DOHH2 (cell line): ENCODE measurements around the gene RNF14.

Experiments
- H3F3A ChIP-seq: fragments of 200-600 bp; sonication (generic), shearing (Covaris generic); 2 replicates; pipeline ENCODE4 v1.6.0; 2016; ENCODE audit warnings: antibody characterized with exemption, mild to moderate bottlenecking; ENCODE audit not compliant: control insufficient read depth, insufficient read depth
- H3K27ac ChIP-seq: fragments of 200-600 bp; sonication (generic); 2 replicates; pipeline ENCODE4 v1.5.1; 2014; ENCODE audit warnings: low read depth, mild to moderate bottlenecking, low read length, moderate library complexity
- H3K27me3 ChIP-seq: fragments of 200-600 bp; sonication (generic); 2 replicates; pipeline ENCODE4 v1.6.1; 2014; ENCODE audit warnings: mild to moderate bottlenecking, low read length, mixed read lengths; ENCODE audit not compliant: control insufficient read depth
- H3K36me3 ChIP-seq: fragments of 200-600 bp; sonication (generic); 2 replicates; pipeline ENCODE4 v1.6.1; 2014; ENCODE audit warnings: mild to moderate bottlenecking, low read length, moderate library complexity, mixed read lengths; ENCODE audit not compliant: control insufficient read depth
- H3K4me1 ChIP-seq: fragments of 200-600 bp; sonication (generic); 2 replicates; pipeline ENCODE4 v1.6.1; 2014; ENCODE audit warnings: mild to moderate bottlenecking, low read length, mixed read lengths; ENCODE audit not compliant: control insufficient read depth
- H3K4me2 ChIP-seq: fragments of 200-600 bp; sonication (generic); 2 replicates; pipeline ENCODE4 v1.6.0; 2014; ENCODE audit warnings: mild to moderate bottlenecking, low read length, moderate library complexity
- H3K4me3 ChIP-seq: fragments of 200-600 bp; sonication (generic); 2 replicates; pipeline ENCODE4 v1.5.1; 2014; ENCODE audit warnings: mild to moderate bottlenecking, low read length, mixed read lengths
- H3K79me2 ChIP-seq: fragments of 200-600 bp; sonication (generic); 2 replicates; pipeline ENCODE4 v1.6.1; 2014; ENCODE audit warnings: mild to moderate bottlenecking, low read length, mixed read lengths; ENCODE audit not compliant: control insufficient read depth
- H3K9me2 ChIP-seq: fragments of 200-600 bp; sonication (generic); replicated peaks from 2 replicates; pipeline ENCODE4 v1.6.1; 2014; ENCODE audit warnings: mild to moderate bottlenecking, low read length, mixed read lengths; ENCODE audit not compliant: control insufficient read depth
- H3K9me3 ChIP-seq: fragments of 200-600 bp; sonication (generic); 2 replicates; pipeline ENCODE4 v1.6.1; 2014; ENCODE audit warnings: antibody characterized with exemption, low read length, mixed read lengths; ENCODE audit not compliant: control insufficient read depth, insufficient read depth
- H4K20me1 ChIP-seq: fragments of 200-600 bp; sonication (generic); 2 replicates; pipeline ENCODE4 v1.6.0; 2014; ENCODE audit warnings: low read depth, mild to moderate bottlenecking, antibody characterized with exemption, low read length, moderate library complexity; ENCODE audit not compliant: control insufficient read depth, insufficient read depth
- EZH2phosphoT487 ChIP-seq: fragments of 200-600 bp; sonication (generic); IDR thresholded peaks from 2 replicates; pipeline ENCODE4 v1.6.1; 2017; ENCODE audit warnings: borderline replicate concordance, mild to moderate bottlenecking, antibody characterized with exemption, low read length, moderate library complexity, mixed read lengths
- TF ChIP-seq, protein P1 (sequence below): fragments of 200-600 bp; sonication (generic); IDR thresholded peaks from one replicate; pipeline ENCODE4 v1.5.1; 2014; ENCODE audit warnings: antibody characterized with exemption, mild to moderate bottlenecking, low read depth, low read length; ENCODE audit not compliant: poor library complexity, severe bottlenecking

Gene RNF14

GRCh38 chr5:141963701-141964100 is 5.2 kb upstream of the RNF14 start:
- no peak overlapping the region for H3K27ac ChIP-seq

GRCh38 chr5:141965071-141965470 is 3.8 kb upstream of the RNF14 start:
- Histone ChIP-seq H3K27ac (no peak overlapping the region), H3K79me2 (peaks cover 11% of the 10 kb centered on the region), H3K36me3 (peaks cover 8% of the 10 kb centered on the region), H3K4me1 (peaks cover 46% of the 10 kb centered on the region), H3K4me3 (no peak overlapping the region), H4K20me1 (no peaks in the 10 kb centered on the region), H3K9me3 (no peaks in the 10 kb centered on the region), H3K4me2 (no peak overlapping the region), H3K9me2 (no peaks in the 10 kb centered on the region), H3F3A (peaks cover 23% of the 10 kb centered on the region), H3K27me3 (no peaks in the 10 kb centered on the region)
- TF ChIP-seq EZH2phosphoT487 = no peak
- TF ChIP-seq, protein P1, sequence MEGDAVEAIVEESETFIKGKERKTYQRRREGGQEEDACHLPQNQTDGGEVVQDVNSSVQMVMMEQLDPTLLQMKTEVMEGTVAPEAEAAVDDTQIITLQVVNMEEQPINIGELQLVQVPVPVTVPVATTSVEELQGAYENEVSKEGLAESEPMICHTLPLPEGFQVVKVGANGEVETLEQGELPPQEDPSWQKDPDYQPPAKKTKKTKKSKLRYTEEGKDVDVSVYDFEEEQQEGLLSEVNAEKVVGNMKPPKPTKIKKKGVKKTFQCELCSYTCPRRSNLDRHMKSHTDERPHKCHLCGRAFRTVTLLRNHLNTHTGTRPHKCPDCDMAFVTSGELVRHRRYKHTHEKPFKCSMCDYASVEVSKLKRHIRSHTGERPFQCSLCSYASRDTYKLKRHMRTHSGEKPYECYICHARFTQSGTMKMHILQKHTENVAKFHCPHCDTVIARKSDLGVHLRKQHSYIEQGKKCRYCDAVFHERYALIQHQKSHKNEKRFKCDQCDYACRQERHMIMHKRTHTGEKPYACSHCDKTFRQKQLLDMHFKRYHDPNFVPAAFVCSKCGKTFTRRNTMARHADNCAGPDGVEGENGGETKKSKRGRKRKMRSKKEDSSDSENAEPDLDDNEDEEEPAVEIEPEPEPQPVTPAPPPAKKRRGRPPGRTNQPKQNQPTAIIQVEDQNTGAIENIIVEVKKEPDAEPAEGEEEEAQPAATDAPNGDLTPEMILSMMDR = no peak

More at GRCh38 chr5:141963701-141964100, 5.2 kb upstream of the RNF14 start:
- Histone ChIP-seq H3K36me3 (peaks cover 3% of the 10 kb centered on the region; the same call in 1 of the 2 replicates), H3K27me3 (no peaks in the 10 kb centered on the region), H3K4me3 (no peak overlapping the region), H4K20me1 (no peaks in the 10 kb centered on the region), H3K9me2 (no peaks in the 10 kb centered on the region), H3K4me2 (no peak overlapping the region), H3K9me3 (no peaks in the 10 kb centered on the region), H3K4me1 (peaks cover 40% of the 10 kb centered on the region), H3K79me2 (no peaks in the 10 kb centered on the region), H3F3A (peaks cover 15% of the 10 kb centered on the region)
- no peak for TF ChIP-seq EZH2phosphoT487
- TF ChIP-seq, protein P1 = no peak

DNA sequence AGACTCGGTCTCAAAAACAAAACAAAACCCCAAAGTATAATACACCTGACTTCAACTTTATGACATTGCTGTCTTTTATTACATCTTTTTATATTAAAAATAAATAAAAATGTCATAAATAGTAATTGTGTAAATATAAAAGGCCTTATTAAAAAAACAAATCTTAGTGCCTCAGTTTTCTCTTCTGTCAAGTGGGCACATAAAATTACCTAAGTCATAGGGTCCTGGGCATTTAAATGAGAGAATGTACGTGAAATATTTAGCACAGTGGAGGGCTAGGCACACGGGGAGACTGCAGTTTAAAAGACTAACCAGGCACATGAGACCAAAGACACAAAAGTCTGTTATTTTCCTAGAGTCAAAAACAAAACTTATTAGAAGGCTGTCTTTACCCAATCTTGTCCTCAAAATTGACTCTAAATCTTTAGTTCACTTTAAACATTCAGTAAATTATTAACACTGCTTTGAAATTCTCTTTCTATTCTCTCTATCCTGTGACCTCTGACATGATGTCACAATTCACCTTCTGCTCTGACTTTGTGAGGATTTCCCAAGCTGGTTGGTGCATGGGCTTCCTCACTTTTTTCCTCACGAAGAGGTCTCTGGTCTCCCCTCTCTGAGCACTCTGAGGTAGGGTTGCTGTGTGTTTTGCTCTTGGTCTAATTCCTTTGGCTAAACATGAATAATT is 2.5 kb upstream of the RNF14 start:
- Histone ChIP-seq H3F3A (peaks cover 30% of the 10 kb centered on the region), H3K4me3 (no peak overlapping the region), H4K20me1 (no peaks in the 10 kb centered on the region), H3K9me2 (no peaks in the 10 kb centered on the region), H3K36me3 (peaks cover 14% of the 10 kb centered on the region), H3K4me2 (no peak overlapping the region), H3K27ac (no peak overlapping the region), H3K9me3 (no peaks in the 10 kb centered on the region), H3K27me3 (no peaks in the 10 kb centered on the region), H3K79me2 (peaks cover 25% of the 10 kb centered on the region), H3K4me1 (peaks cover 44% of the 10 kb centered on the region)
- no peak for TF ChIP-seq EZH2phosphoT487
- TF ChIP-seq, protein P1 = no peak
